Measurements from ENCODE around the gene RPIA.

The RPIA gene

GRCh38 chr2:88698498-88699233, 7.2 kb downstream of the RPIA start:
- Histone ChIP-seq H4K20me1 (ENCODE audit: control insufficient read depth, insufficient read depth, low read depth, low read length) (no peaks in the 10 kb centered on the region), H3K79me2 (ENCODE audit: control insufficient read depth, low read length) (peaks cover 51% of the 10 kb centered on the region)

GRCh38 chr2:88707003-88707402, 15.5 kb downstream of the RPIA start:
- no peak overlapping the region for H3K4me3 ChIP-seq (ENCODE audit: low read length)
- H3K9me2 ChIP-seq (replicated peaks; ENCODE audit: control insufficient read depth, low read length), result no peaks in the 10 kb centered on the region
- no peaks in the 10 kb centered on the region for H3F3A ChIP-seq (ENCODE audit: control insufficient read depth, insufficient read depth)
- H3K36me3 ChIP-seq (ENCODE audit: control insufficient read depth, low read length), result peaks cover 24% of the 10 kb centered on the region
- H4K20me1 ChIP-seq (ENCODE audit: control insufficient read depth, insufficient read depth, low read depth, low read length), result no peaks in the 10 kb centered on the region
- TF ChIP-seq CTCF (IDR thresholded peaks at IDR 0.05; ENCODE audit: low read depth, low read length, poor library complexity, severe bottlenecking), result no peak
- no peak for TF ChIP-seq EZH2phosphoT487 (IDR thresholded peaks at IDR 0.05; ENCODE audit: borderline replicate concordance, low read length)
- H3K4me1 ChIP-seq (ENCODE audit: control insufficient read depth, low read length), result no peaks in the 10 kb centered on the region
- H3K27ac ChIP-seq (ENCODE audit: low read depth, low read length), result no peak overlapping the region
- H3K9me3 ChIP-seq (ENCODE audit: control insufficient read depth, insufficient read depth, low read length), result no peaks in the 10 kb centered on the region
- H3K27me3 ChIP-seq (ENCODE audit: control insufficient read depth, low read length), result no peaks in the 10 kb centered on the region
- peaks cover 6% of the 10 kb centered on the region; the same call in 1 of the 2 replicates for H3K79me2 ChIP-seq (ENCODE audit: control insufficient read depth, low read length)
- no peak overlapping the region for H3K4me2 ChIP-seq (ENCODE audit: low read length)

More at GRCh38 chr2:88698498-88699233, 7.2 kb downstream of the RPIA start:
- TF ChIP-seq CTCF (IDR thresholded peaks at IDR 0.05; ENCODE audit: low read depth, low read length, poor library complexity, severe bottlenecking), result no peak
- Histone ChIP-seq H3K27me3 (ENCODE audit: control insufficient read depth, low read length) (no peaks in the 10 kb centered on the region), H3K4me2 (ENCODE audit: low read length) (no peak overlapping the region), H3F3A (ENCODE audit: control insufficient read depth, insufficient read depth) (no peaks in the 10 kb centered on the region), H3K36me3 (ENCODE audit: control insufficient read depth, low read length) (peaks cover 47% of the 10 kb centered on the region), H3K4me3 (ENCODE audit: low read length) (no peak overlapping the region), H3K9me2 (replicated peaks; ENCODE audit: control insufficient read depth, low read length) (no peaks in the 10 kb centered on the region), H3K4me1 (ENCODE audit: control insufficient read depth, low read length) (no peaks in the 10 kb centered on the region), H3K9me3 (ENCODE audit: control insufficient read depth, insufficient read depth, low read length) (no peaks in the 10 kb centered on the region), H3K27ac (ENCODE audit: low read depth, low read length) (no peak overlapping the region)

- H3K4me1 ChIP-seq (ENCODE audit: control insufficient read depth, low read length), result no peaks in the 10 kb centered on the region
- no peaks in the 10 kb centered on the region for H3K9me3 ChIP-seq (ENCODE audit: control insufficient read depth, insufficient read depth, low read length)
- H3K9me2 ChIP-seq (replicated peaks; ENCODE audit: control insufficient read depth, low read length), result no peaks in the 10 kb centered on the region
- H3K79me2 ChIP-seq (ENCODE audit: control insufficient read depth, low read length), result peaks cover 12% of the 10 kb centered on the region
- H3K27ac ChIP-seq (ENCODE audit: low read depth, low read length), result no peak overlapping the region
- H3K27me3 ChIP-seq (ENCODE audit: control insufficient read depth, low read length), result no peaks in the 10 kb centered on the region
- no peak overlapping the region for H3K4me3 ChIP-seq (ENCODE audit: low read length)
- TF ChIP-seq EZH2phosphoT487 (IDR thresholded peaks at IDR 0.05; ENCODE audit: borderline replicate concordance, low read length), result no peak
- TF ChIP-seq CTCF (IDR thresholded peaks at IDR 0.05; ENCODE audit: low read depth, low read length, poor library complexity, severe bottlenecking), result no peak
- no peaks in the 10 kb centered on the region for H3F3A ChIP-seq (ENCODE audit: control insufficient read depth, insufficient read depth)
- no peaks in the 10 kb centered on the region for H4K20me1 ChIP-seq (ENCODE audit: control insufficient read depth, insufficient read depth, low read depth, low read length)
- peaks cover 5% of the 10 kb centered on the region for H3K36me3 ChIP-seq (ENCODE audit: control insufficient read depth, low read length)
- H3K4me2 ChIP-seq (ENCODE audit: low read length), result no peak overlapping the region
Observed at GRCh38 chr2:88709181-88709631, 17.7 kb downstream of the RPIA start.
